Right renal pelvis (tissue), 4 donors: ENCODE measurements around the gene ZDHHC6. TPM values are rescaled to one million over a fixed set of nuclear protein-coding genes. Genes with fewer than 3 reads are reported as not detected.
"Not testable (repeated sequence)": the region's sequence is repeated elsewhere in the genome, so short reads cannot be mapped to it uniquely, and the experiment has no call there.

Experiments
- DNase-seq, 4 donors: peaks; one replicate each; pipeline ENCODE4 v3.0.0-alpha.2; 2013; ENCODE audit warnings: low read depth in 4 of 4, low spot score in 3 of 4, missing footprints in 1 of 4
- polyA plus RNA-seq, 4 donors: library from polyadenylated mRNA; unstranded; fragments of 120-200 nt; gene quantifications; one replicate each; pipeline ENCODE4 v1.2.1, GENCODE V29; 2013; ENCODE audit not compliant: insufficient read length in 4 of 4

The ZDHHC6 gene
- polyA plus RNA-seq, 4 donors, result 65.4 to 82.4 (median 74.6) TPM

GRCh38 chr10:112446055-112446854, 459 bp downstream of the ZDHHC6 start:
- DNase-seq, result no peak

- DNase-seq, result no peak
These were observed 4.7 kb downstream of the ZDHHC6 start for GRCh38 chr10:112442063-112442462.

- no peak for DNase-seq
These were observed 5.2 kb downstream of the ZDHHC6 start for GRCh38 chr10:112441520-112441919.

GRCh38 chr10:112438356-112438755, 8.4 kb downstream of the ZDHHC6 start:
- no peak for DNase-seq

- peak in 1 of 4 donors; percentile 8 for DNase-seq
These were observed 11.6 kb downstream of the ZDHHC6 start for GRCh38 chr10:112434988-112435619.

GRCh38 chr10:112433136-112433535, 13.6 kb downstream of the ZDHHC6 start:
- no peak for DNase-seq

GRCh38 chr10:112429654-112430230, 17.0 kb downstream of the ZDHHC6 start:
- no peak for DNase-seq

GRCh38 chr10:112429147-112429546, 17.6 kb downstream of the ZDHHC6 start:
- no peak for DNase-seq

- DNase-seq, result no peak
These were observed 20.6 kb downstream of the ZDHHC6 start for GRCh38 chr10:112426111-112426510.

- no peak for DNase-seq
These were observed 22.1 kb downstream of the ZDHHC6 start for GRCh38 chr10:112424651-112425050.

GRCh38 chr10:112421731-112422130, 25.0 kb downstream of the ZDHHC6 start:
- DNase-seq, result no peak

GRCh38 chr10:112412696-112413095, 34.0 kb downstream of the ZDHHC6 start:
- DNase-seq, result no peak

GRCh38 chr10:112409755-112410154, 37.0 kb downstream of the ZDHHC6 start:
- DNase-seq, result no peak

- DNase-seq, result no peak
These were observed 37.4 kb downstream of the ZDHHC6 start for GRCh38 chr10:112409299-112409698.

GRCh38 chr10:112407696-112408095, 39.0 kb downstream of the ZDHHC6 start:
- DNase-seq, result no peak

- not testable (repeated sequence) for DNase-seq
These were observed 39.9 kb downstream of the ZDHHC6 start for GRCh38 chr10:112406806-112407205.

GRCh38 chr10:112404617-112405016, 42.1 kb downstream of the ZDHHC6 start:
- no peak for DNase-seq

- DNase-seq, result no peak
These were observed 43.8 kb downstream of the ZDHHC6 start for GRCh38 chr10:112402917-112403316.

GRCh38 chr10:112397592-112397991, 49.1 kb downstream of the ZDHHC6 start:
- DNase-seq, result no peak

GRCh38 chr10:112395809-112396530, 50.7 kb downstream of the ZDHHC6 start:
- DNase-seq, result no peak

- no peak for DNase-seq
These were observed 52.2 kb downstream of the ZDHHC6 start for GRCh38 chr10:112394475-112394875.
